ENCODE data around the gene ZDHHC14. TPM values are rescaled to one million over a fixed set of nuclear protein-coding genes. Genes with fewer than 3 reads are reported as not detected.

ZDHHC14 gene
- total RNA-seq, 1 experiment from 2014 or later = 17.3 TPM

DNA sequence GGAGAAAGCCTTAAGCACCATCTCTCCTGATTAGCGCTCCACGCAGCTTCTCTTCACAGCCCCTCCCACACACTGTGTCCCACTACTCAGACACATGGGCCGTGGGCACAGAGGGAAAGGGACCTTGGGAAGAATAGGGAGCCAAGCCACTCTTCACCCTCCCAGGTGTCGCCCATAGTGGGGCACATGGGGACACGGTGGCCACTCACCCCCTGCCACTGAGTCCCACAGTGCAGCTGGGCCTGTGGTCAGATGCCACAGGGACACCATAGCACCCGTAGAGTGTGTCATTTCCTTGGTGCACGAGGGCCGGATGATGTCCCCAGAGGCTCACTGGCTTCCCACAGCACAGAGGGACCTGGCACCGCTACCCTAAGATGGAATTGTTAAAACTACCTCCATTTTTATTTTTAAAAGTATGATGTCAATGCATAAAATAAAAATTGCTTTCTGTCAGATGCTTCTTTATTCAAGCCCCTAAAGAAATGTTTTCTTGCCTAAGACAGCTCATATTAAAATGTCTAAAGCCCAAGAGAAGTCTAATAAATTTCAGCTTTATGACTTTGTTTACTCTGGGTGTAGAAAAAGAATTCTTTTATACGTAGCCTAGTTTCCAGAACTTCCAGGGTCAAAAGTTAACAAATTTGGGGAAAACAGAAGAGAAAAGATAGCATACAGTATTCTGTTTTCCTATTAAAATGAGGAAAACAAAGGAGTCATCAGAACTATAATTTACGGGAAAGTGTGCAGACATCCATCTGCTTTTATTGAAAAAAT lies 251.0 kb downstream of the ZDHHC14 start:
- Mint-ChIP-seq H3K9me3 (ENCODE audit: low read depth, unreplicated experiment) (no peaks in the 10 kb centered on the region), H3K36me3 (ENCODE audit: insufficient read depth, unreplicated experiment) (no peaks in the 10 kb centered on the region), H3K27ac (ENCODE audit: unreplicated experiment) (no peak overlapping the region), H3K27me3 (ENCODE audit: unreplicated experiment) (no peaks in the 10 kb centered on the region), H3K4me1 (ENCODE audit: low read depth, unreplicated experiment) (no peaks in the 10 kb centered on the region), H3K4me3 (ENCODE audit: low read depth, unreplicated experiment) (no peak overlapping the region)
- intact Hi-C loops (cut with micrococcal nuclease; ENCODE audit: unreplicated experiment) = no loop called here
- TF ChIP-seq, protein P1, sequence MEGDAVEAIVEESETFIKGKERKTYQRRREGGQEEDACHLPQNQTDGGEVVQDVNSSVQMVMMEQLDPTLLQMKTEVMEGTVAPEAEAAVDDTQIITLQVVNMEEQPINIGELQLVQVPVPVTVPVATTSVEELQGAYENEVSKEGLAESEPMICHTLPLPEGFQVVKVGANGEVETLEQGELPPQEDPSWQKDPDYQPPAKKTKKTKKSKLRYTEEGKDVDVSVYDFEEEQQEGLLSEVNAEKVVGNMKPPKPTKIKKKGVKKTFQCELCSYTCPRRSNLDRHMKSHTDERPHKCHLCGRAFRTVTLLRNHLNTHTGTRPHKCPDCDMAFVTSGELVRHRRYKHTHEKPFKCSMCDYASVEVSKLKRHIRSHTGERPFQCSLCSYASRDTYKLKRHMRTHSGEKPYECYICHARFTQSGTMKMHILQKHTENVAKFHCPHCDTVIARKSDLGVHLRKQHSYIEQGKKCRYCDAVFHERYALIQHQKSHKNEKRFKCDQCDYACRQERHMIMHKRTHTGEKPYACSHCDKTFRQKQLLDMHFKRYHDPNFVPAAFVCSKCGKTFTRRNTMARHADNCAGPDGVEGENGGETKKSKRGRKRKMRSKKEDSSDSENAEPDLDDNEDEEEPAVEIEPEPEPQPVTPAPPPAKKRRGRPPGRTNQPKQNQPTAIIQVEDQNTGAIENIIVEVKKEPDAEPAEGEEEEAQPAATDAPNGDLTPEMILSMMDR (IDR thresholded peaks at IDR 0.05; ENCODE audit: unreplicated experiment) = no peak
- CTCF ChIA-PET = no interaction called here
- DNase-seq = no peak
- BruUV-seq (replicated peaks) = no TSS peak

DNA sequence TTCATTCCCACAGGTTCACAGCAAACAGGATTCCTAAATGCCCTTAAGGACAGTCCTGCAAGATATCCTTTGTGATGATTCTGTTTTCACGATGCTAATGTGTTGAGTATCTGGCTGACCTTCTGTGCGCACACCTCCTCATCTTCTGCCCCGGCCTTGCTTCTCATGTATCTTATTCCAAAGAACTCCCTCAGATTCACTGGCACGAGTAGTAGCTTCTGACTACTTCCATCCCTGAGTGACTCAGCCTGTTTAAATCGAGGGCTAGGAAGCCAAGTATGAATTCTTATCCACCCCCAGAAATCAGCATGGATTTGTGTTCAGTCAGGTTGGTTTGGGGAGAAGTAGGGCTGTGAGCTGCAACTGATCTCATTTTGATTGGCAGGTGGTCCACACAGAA lies 251.8 kb downstream of the ZDHHC14 start:
- CTCF ChIA-PET = no interaction called here
- Mint-ChIP-seq H3K4me1 (ENCODE audit: low read depth, unreplicated experiment) (no peaks in the 10 kb centered on the region), H3K4me3 (ENCODE audit: low read depth, unreplicated experiment) (no peak overlapping the region), H3K36me3 (ENCODE audit: insufficient read depth, unreplicated experiment) (no peaks in the 10 kb centered on the region), H3K9me3 (ENCODE audit: low read depth, unreplicated experiment) (no peaks in the 10 kb centered on the region), H3K27me3 (ENCODE audit: unreplicated experiment) (no peaks in the 10 kb centered on the region), H3K27ac (ENCODE audit: unreplicated experiment) (no peak overlapping the region)
- no TSS peak for BruUV-seq (replicated peaks)
- intact Hi-C loops (cut with micrococcal nuclease; ENCODE audit: unreplicated experiment) = no loop called here
- no peak for DNase-seq
- TF ChIP-seq, protein P1 (IDR thresholded peaks at IDR 0.05; ENCODE audit: unreplicated experiment) = no peak

DNA sequence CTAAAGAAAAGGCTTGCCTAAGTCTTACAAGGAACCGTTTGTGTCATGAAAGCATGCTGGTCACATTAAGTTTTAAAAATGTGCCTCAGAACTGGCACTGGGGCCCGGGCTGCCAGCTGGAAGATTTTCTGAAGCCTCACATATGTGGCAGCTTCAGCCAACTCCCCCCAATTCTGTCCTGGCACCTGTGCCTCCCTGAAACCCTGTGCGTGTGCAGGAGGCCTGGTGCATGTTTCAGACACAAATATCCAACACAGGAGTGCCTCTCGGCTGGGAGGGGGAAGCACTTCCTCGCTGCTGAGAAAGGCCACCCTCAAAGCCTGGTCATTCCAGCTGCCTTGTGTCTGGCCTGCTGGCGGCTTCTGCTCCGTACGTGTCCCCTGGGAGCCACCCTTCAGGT lies 253.6 kb downstream of the ZDHHC14 start:
- CTCF ChIA-PET = no interaction called here
- no TSS peak for BruUV-seq (replicated peaks)
- Mint-ChIP-seq H3K27ac (ENCODE audit: unreplicated experiment) (no peak overlapping the region), H3K27me3 (ENCODE audit: unreplicated experiment) (no peaks in the 10 kb centered on the region), H3K36me3 (ENCODE audit: insufficient read depth, unreplicated experiment) (no peaks in the 10 kb centered on the region), H3K4me1 (ENCODE audit: low read depth, unreplicated experiment) (no peaks in the 10 kb centered on the region), H3K9me3 (ENCODE audit: low read depth, unreplicated experiment) (no peaks in the 10 kb centered on the region), H3K4me3 (ENCODE audit: low read depth, unreplicated experiment) (no peak overlapping the region)
- TF ChIP-seq, protein P1 (IDR thresholded peaks at IDR 0.05; ENCODE audit: unreplicated experiment) = no peak
- DNase-seq = no peak
- intact Hi-C loops (cut with micrococcal nuclease; ENCODE audit: unreplicated experiment) = no loop called here

DNA sequence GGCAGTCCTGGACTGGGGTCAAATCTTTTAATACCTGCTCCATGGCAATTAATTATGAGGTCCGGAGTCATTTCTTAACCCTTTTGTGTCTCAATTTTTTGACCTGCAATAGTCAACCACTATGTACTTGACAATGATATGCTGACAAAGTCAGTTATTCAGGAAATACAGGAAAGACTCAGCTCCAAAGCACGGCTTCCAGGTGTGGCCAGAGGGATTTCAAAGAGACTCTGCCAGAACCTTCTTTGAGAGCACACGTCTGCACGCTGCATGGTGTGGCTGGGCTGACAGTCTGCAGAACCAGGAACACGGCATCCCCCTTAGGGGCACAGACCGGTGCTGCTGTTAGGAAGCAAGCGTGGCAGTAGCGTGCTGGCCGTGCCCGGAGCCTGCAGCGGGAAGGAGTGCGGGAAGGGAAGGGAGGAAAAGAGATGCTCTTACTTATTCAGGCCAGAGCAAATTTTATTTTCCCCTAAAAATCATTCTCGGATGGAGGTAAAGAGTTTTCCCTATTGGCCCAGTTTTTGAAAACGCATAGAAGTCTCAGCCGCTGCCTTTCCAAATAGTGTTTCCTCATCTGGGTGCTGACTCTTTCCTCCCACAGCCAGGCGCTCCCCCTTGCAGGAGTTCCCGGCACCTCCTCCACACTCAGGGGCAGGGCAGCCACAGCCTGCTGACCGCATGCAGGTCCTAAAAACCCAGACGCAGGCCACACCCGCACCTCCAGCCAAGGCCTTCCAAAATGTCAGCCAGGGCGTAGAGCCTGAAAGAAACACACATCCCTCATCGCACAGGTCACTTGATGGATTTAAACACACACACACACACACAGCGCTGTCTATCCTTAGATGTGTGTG lies 254.6 kb downstream of the ZDHHC14 start:
- H3K4me3 Mint-ChIP-seq (ENCODE audit: low read depth, unreplicated experiment) = no peak overlapping the region

More for the DNA sequence above, 254.6 kb downstream of the ZDHHC14 start:
- H3K36me3 Mint-ChIP-seq (ENCODE audit: insufficient read depth, unreplicated experiment) = no peaks in the 10 kb centered on the region
- intact Hi-C loops (cut with micrococcal nuclease; ENCODE audit: unreplicated experiment) = no loop called here
- TF ChIP-seq, protein P1 (IDR thresholded peaks at IDR 0.05; ENCODE audit: unreplicated experiment) = no peak
- DNase-seq = no peak
- no peaks in the 10 kb centered on the region for H3K27me3 Mint-ChIP-seq (ENCODE audit: unreplicated experiment)
- no TSS peak for BruUV-seq (replicated peaks)
- no peak overlapping the region for H3K27ac Mint-ChIP-seq (ENCODE audit: unreplicated experiment)
- H3K4me1 Mint-ChIP-seq (ENCODE audit: low read depth, unreplicated experiment) = no peaks in the 10 kb centered on the region
- H3K9me3 Mint-ChIP-seq (ENCODE audit: low read depth, unreplicated experiment) = no peaks in the 10 kb centered on the region
- CTCF ChIA-PET = interaction anchor here (0.5 to 0.7 kb wide), 2 partner anchors 23 to 987 kb away, joined by 3 read pairs; no protein-coding TSS in a partner anchor

Data from Calu3 (cell line).